HG03139 (cell line): ENCODE measurements around the gene AMPH.
"Not testable (repeated sequence)": the region's sequence is repeated elsewhere in the genome, so short reads cannot be mapped to it uniquely, and the experiment has no call there.

Experiments used
- ATAC-seq: cut with Tn5 transposase; IDR thresholded peaks from one replicate; pipeline ENCODE4 v1.9.1; 2021; ENCODE audit not compliant: unreplicated experiment

The AMPH gene

DNA sequence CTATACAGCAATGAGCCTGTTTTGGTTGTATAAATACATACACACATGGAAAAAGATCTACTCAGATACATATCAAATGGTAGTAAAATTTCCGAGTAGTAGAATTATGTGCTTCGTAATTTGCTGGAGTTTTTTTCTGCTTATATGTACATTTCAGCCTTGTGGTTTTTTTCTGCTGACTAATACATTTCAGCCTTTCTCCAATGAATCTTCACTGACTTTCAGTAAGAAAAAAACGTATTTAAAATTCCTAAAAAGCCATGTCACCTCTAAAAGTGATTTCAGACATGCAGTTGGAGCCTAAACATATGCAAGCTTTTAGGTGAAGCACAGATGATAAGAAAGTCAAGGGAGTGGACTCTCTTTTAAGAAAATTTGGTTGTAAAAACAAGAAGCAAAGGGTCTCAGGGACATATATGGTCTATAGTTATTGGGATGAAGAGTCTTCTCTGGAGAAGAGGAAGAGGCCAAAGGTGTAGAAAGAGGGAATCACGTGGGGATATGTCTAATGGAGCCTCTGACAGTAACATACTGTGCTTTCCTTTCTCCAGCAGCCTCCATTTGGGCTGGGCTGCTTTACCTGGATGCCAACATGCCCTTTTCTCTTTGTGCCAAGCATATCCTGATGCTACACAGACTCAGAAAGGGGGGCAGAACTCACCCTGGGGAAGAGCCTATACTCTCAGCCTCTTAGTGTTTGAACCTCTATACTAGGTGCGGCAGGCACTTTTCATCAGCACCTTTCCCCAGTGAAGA lies 2.4 kb downstream of the AMPH start:
- no peak for ATAC-seq

DNA sequence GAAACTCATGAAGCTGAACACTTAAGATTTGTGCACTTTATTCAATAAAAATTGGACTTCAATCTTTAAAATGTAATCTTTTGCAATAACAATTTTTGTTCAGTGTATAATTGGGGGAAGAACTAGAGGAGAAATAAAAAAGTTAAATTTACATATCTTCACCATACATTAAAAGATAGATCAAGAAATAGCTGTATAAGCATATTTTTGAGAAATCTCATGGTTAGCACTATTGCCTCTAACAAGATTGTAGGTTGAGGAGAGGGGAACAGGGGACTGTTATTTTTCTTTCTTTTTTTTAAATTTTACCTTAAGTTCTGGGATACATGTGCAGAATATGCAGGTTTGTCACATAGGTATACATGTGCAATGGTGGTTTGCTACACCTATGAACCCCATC lies 5.3 kb downstream of the AMPH start:
- ATAC-seq, result no peak

DNA sequence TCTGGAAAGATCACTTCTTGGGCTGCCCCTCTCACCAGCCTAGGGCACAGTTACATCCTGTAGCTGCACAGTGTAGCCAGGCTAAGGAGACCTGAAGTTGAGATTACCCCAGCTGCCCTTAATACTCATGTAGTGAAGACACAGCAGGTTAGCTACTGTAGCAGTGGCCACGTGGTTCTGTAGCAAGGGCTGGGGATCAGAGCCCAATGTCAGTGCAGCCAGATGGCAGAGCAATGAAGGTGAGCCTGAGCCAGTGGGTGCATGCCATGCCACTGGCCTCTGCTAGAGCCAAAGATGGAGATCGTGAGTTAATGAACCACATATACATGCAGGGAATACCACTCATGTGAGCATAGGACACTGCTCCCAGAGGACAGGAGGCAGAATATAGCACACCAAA lies 15.5 kb downstream of the AMPH start:
- no peak for ATAC-seq

DNA sequence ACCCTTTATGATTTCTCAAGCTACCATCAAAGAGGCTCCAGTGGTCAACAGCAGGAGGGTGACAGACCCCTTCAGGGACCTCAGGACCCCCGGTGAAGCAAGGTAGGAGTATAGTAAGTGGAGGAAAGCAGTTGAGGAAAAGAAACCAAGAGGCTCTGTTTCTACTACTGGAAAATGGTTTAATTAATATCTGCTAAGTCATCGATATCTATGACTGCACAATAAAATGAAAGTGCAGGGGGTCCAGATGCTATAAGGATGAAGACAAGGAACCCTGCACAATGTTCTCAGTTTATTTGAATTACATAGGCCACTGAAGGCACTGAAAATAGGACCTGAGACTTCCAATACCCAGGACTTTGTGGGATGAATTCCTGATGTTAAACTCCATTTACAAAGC lies 23.7 kb downstream of the AMPH start:
- ATAC-seq, result no peak

DNA sequence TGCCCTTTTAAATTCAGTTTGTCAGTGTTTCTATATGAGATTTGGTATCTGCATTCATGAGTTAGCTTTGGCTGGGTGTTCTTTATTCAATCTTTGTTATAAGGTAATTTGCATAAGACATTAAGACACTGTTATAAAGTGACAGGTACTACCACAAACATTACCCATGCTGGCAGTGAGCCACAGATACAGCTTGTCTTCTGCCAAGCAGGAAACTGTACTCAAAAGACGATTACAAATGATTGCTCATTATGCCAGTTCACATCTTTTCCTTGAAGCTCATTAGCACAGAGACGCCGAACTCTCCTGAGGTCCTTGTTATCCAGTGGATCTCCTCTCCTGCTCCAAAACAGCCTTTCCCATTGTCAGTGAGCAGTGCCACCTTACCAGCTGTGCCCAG lies 30.4 kb downstream of the AMPH start:
- ATAC-seq, result no peak

DNA sequence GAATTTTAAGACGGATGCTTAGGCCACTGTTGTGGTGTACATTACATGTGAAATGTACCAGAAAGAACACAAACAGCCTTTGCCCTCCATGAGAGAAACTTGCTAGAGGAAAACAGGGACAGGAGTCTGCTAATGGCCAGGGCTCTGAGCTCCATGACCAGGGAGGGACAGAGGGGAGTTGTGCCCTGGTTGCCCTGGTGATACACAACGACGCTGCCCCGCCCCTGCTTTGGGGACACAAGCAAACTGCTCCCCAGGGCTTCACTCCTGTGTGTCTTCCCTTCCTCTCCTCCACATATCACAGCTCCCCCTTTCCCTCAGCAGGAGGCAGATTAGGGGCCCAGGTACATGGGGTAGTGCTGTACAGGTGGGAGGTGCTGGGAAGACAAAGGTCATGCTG lies 36.2 kb downstream of the AMPH start:
- ATAC-seq, result no peak

DNA sequence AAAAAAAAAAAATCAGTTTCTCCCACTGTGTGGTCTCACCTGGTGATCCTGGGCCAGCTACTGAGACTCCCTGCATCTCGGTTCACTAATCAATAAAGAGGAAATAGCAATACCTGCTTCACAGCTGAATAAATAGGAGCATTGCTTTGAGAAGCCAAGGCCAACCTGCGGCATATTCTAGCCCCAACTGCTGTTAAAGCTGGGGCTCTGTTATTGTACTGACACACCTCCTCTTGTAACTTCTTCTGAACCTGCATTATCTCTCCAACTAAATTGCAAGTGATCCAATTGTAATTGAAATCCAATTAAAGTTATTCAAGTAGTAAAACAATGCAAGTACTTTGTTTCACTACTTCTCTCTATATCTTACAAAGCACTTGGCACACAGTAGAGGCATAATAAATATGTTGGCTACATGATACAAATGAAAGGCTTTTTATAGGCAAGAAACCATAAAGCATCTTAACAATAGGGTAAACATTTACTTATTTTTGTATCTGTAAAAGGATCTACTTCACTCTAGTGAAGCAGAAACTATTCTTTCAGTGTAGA lies 38.4 kb downstream of the AMPH start:
- ATAC-seq, result no peak

DNA sequence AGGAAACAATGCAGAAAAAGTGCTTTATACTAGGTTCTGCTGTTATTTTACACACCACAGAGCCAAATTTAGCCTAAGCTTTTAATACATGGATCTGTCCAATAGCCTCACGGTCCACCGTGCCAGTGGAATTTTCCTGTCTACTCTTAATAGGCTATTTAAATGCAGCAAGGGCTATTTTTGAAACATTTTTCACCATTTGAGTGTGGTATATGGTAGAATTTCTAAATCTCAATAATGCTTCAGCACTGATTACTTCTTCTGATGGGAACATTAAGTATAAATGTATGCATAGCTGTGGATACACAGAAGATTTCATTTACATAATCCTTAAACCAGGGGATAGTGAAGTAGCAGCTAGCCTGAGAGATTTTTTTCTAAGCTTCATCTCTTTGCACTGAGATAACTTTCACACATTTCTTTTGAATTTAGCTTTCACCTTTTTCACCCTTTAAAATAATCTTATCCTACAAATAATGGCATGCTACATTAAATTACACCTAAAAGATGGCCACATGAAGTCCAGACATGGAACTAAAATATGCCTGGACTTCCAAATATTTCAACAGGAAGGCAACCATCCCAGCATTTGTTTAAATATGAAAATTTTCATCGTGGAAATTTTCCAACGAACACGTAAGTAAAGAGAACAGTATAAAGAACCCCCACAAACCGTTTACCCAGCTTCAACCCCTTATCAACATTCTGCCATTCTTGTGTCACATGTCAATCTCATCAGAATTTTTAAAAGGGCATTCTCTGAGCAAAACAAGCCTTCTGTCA lies 45.4 kb downstream of the AMPH start:
- no peak for ATAC-seq

DNA sequence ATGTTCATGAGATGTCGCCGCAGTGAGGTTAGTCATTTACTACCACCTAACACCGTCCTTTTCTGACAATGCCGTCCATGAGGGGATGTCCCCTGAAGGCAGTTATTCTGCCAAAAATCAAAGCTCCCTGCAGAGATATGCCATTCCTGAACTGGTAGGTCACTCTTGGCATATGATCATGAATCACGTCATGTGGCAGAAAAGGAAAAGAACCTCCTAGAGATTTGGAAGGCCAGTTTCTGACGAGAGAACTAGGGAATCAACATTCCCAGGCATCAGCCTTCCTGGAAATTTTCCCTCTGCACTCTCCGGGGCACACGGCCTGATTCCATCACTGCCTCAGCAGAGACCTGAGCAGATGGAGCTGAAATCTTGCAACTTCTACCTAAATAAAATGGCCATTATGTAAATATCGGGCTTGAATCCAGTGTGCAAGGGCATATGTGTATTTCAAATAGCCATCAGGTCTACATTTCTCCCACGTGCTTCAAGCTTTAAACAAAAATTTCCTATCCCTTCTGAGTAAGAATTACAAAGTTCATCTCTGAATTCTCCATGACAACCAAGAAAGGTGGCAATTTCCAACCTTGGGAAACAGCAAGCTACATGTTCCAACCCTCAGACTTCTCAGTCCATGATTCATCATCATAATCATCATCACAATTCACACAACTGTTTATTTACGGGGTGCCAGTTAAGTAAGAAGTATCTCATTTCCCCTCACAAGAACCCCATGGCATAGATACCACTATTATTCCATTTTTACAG lies 46.5 kb downstream of the AMPH start:
- no peak for ATAC-seq

DNA sequence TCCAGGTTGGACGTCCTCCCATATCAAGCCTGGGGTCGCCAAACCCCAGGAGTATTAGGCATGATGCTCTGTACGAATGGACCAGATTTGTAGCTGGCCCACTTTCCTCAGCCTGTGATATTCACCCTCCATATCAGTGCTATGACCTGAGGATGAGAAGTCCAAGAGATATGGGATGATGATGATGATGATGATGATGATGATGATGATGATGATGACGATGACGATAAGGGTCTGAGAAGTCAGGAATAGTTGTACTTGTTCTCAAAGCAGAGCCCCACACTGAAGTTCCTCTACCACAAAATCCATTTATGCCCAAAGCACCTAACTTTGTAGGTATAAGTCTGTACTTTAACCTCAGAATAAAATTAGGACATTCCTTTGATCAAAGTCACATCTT lies 50.7 kb downstream of the AMPH start:
- no peak for ATAC-seq

DNA sequence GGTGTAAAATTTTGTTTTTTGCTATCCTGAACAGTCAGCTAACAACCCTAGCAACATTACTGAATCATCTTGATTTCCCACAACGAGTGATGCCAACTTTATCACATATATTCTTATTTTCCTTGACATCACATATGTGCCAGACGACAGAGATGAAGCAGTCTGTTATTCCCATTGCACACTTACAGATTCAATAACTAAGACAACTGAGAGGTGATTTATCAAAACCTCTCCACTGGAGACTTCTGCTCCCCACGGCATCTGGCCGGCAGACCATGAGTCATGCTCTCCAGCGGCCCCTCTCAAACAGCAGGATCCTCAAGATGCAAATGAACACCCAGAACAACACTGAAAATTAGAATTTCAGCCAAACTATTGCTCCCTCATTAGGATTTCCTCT lies 57.1 kb downstream of the AMPH start:
- no peak for ATAC-seq

DNA sequence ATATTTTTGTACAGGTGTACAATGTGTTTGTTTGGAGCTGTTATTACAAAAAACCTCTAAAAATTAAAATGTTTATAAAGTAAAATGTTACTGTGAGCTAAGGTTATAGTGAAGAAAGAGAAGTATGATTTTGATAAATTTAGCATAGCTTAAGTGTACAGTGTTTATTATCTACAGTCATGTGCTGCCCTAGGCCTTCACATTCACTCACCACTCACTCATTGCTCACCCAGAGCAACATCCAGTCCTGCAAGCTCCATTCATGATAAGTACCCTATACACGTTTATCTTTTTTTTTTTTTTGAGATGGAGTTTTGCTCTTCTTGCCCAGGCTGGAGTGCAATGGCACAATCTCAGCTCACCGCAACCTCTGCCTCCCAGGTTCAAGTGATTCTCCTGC lies 59.6 kb downstream of the AMPH start:
- ATAC-seq, result not testable (repeated sequence)

DNA sequence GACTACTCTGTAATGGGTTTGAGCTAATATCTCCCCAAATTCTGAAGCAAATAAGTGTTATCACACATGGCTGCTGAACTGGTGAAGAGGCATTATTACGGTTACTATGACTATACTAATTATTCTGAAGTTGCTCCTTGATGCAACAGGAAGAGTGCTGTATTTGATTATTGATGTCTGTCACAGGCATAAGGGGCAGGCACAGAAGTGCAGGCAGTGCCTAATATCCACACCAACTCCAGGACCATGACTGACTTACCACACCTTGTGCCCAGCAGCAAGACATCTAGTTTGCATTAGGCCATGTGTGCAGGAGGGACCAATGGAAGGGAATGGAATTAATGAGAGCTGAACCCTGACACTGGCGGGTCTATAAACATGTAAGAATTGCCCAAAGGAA lies 62.7 kb downstream of the AMPH start:
- no peak for ATAC-seq

DNA sequence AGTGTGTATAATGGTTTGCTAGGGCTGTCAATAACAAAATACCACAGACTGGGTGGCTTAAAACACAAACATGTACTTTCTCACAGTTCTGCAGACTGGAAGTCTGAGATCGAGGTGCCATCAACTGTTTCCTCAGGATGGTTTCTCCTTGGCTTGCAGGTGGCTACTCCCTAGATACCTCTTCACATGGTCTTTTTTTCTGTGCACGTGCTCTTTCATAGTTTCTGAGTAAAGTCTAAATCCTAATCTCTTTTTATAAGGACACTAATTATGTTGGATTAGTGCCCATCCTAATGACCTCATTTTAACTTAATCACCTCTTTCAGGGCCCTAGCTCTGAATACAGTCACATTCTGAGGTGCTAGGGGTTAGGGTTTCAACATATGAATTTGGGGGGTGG lies 65.9 kb downstream of the AMPH start:
- no peak for ATAC-seq

DNA sequence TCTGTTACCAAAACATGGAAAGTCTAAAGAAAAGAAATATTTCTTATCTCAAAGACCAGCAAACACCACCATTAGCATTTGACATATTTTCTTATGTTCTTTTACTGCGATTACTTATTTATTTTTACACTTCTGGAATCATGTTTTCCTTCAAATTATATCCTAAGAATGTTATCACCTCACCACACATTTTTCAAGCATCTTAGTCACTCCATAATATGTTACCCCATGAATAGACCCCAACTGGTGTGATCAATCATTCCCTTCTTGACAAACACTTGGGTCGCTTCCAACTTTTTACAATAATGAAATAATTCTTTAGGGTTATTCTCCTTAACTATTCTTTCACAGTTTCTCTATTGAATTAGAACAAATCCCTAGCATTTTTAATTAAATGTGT lies 67.4 kb downstream of the AMPH start:
- no peak for ATAC-seq

DNA sequence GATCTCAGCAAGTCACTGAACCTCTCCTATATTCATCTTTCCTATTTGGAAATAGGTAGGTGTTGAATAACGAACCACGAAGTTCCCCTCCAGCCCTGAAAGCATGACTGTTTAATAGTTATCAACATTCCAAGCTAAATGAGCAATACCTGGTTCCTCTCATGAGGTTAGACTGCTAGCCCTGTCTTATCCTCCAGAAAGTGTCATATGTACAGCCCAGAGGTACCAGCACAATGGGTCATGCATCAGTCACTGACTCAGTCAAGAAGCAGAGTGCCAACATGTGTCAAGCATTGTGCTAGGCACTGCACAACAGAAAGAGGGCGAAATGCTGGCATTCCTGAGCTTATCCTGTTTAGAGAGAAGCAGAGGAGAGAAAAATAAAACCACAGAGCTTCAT lies 70.0 kb downstream of the AMPH start:
- no peak for ATAC-seq

DNA sequence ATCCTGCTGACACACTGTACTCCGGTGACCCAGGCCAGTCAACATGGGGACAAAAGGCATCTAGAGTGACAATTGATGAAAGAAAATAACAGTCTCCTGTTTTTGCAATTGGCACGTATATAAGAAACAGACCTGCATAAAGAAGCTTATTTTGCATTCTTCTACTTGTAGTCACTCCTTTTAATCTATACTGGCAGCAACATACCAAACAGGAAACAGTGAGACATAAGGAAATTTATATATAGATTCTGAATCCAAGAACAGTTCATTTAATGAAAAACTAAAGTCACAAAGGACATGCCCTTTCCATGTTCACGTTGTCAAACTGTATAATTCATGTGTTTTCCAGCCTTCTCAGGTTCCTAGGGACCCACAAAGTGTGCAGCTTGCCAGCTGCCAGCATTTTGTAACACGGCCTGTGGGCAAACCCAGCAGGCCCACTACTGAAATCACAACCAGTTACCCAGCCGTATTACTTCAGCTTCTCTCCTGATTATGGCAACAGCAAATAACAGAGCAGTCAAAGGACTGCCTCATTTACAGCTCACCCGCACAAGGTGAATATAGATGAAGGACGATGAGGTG lies 72.3 kb downstream of the AMPH start:
- no peak for ATAC-seq

DNA sequence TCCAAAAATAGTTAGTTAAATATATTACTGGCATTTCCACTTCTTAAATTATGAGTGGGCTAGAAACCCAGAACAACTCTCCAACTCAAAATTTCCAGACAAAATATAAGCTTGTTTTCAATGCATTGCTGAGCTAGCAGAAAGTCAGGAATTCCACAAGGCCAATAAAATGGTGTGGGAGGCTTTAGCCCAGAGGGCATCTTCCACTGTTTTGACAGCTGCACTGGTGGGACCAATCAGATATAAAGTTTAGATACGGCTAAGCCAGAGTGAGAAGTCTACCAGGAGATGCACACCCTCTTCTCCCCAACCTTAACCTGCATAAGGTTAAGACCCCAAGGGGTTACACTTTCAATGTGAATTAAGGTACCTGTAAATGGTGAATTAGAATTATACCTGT lies 76.6 kb downstream of the AMPH start:
- ATAC-seq, result no peak

DNA sequence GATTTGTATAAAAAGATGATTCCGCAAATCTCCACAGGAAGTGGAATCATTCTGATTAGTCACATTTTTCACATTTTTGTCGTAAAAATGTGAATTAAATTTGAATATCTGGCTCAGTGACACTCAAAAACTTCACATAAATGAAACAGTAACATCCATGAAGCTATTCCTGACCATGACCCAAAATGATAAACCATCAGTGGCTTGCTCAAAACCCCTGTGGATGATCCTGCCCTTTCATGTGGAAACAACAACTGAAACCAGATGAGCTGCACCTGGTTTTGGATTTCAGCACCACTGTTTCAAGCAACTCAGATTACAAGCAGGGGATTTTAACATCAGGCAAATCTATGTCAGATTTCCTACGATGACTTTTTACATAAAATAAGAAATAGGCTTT lies 80.3 kb downstream of the AMPH start:
- ATAC-seq, result no peak

DNA sequence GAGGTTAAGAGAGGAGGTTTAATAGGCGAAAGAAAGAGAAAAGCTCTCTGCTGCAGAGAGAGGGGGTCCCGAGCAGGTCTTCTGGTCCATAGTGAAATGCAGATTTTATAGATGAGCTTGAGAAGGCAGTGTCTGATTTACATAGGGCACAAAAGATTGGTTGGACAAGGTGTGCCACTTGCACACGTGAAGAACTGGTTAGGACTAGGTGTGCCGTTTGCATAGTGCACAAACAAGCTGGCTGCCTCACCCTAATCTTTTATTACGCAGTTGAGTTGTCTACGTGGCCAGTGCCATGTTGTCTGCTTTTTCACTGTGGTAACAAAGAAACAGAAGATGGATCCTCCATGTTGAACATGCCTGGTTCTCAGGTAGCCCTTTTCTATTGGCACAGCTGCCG lies 82.6 kb downstream of the AMPH start:
- no peak for ATAC-seq

DNA sequence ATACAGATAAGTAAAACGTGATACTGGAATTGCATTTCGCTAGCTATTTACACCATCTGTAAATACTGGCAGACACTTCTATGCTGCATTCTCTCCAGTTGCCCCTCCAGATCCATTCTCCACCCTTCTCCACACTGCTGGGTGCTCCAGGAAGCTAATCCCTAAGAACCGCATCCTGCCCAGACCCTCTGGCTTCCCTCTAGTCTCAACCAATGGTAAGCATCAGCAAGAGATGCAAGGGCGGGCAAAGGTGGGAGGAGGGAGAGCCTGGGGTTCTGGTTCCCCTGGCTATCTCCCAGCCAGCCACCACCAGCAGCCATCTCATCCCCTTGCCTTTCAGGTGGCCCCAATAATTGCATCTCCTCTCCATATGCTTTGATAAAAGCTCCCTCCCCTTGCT lies 84.4 kb downstream of the AMPH start:
- no peak for ATAC-seq
